Measurements from ENCODE around the gene CST6.

Gene CST6

GRCh38 chr11:66051766-66052663 lies 40.2 kb downstream of the CST6 start, which contains the start of gene SF3B2:
Gene SF3B2, plus strand, starts transcription at chr11:66052364. Its CDS starts 21 bp downstream, at chr11:66052385.
- in situ Hi-C loops (cut with MboI; ENCODE audit: low sequenced_read_pairs, unreplicated experiment): no loop called here
- DNase-seq (ENCODE audit: low spot score): peak; percentile 99
- no peak for TF ChIP-seq CTCF (IDR thresholded peaks at IDR 0.05; ENCODE audit: borderline replicate concordance, control extremely low read depth, extremely low read depth, insufficient read depth, missing control alignments)

- DNase-seq (ENCODE audit: low spot score): no peak
- in situ Hi-C loops (cut with MboI; ENCODE audit: low sequenced_read_pairs, unreplicated experiment): no loop called here
- no peak for TF ChIP-seq CTCF (IDR thresholded peaks at IDR 0.05; ENCODE audit: borderline replicate concordance, control extremely low read depth, extremely low read depth, insufficient read depth, missing control alignments)
Measured at GRCh38 chr11:66052664-66052982, 40.8 kb downstream of the CST6 start.

GRCh38 chr11:66055021-66055420 lies 43.2 kb downstream of the CST6 start:
- DNase-seq (ENCODE audit: low spot score): no peak
- TF ChIP-seq CTCF (IDR thresholded peaks at IDR 0.05; ENCODE audit: borderline replicate concordance, control extremely low read depth, extremely low read depth, insufficient read depth, missing control alignments): no peak
- in situ Hi-C loops (cut with MboI; ENCODE audit: low sequenced_read_pairs, unreplicated experiment): no loop called here

- in situ Hi-C loops (cut with MboI; ENCODE audit: low sequenced_read_pairs, unreplicated experiment): no loop called here
- DNase-seq (ENCODE audit: low spot score): no peak
- no peak for TF ChIP-seq CTCF (IDR thresholded peaks at IDR 0.05; ENCODE audit: borderline replicate concordance, control extremely low read depth, extremely low read depth, insufficient read depth, missing control alignments)
Measured at GRCh38 chr11:66056501-66056900, 44.7 kb downstream of the CST6 start.

GRCh38 chr11:66059966-66060680 lies 48.3 kb downstream of the CST6 start:
- TF ChIP-seq CTCF (IDR thresholded peaks at IDR 0.05; ENCODE audit: borderline replicate concordance, control extremely low read depth, extremely low read depth, insufficient read depth, missing control alignments): no peak
- in situ Hi-C loops (cut with MboI; ENCODE audit: low sequenced_read_pairs, unreplicated experiment): no loop called here
- DNase-seq (ENCODE audit: low spot score): no peak

GRCh38 chr11:66061268-66061667 lies 49.5 kb downstream of the CST6 start:
- no peak for TF ChIP-seq CTCF (IDR thresholded peaks at IDR 0.05; ENCODE audit: borderline replicate concordance, control extremely low read depth, extremely low read depth, insufficient read depth, missing control alignments)
- in situ Hi-C loops (cut with MboI; ENCODE audit: low sequenced_read_pairs, unreplicated experiment): no loop called here

More at GRCh38 chr11:66061268-66061667, 49.5 kb downstream of the CST6 start:
- DNase-seq (ENCODE audit: low spot score): no peak
